ENCODE measurements around the gene CTNNB1. TPM values are rescaled to one million over a fixed set of nuclear protein-coding genes. Genes with fewer than 3 reads are reported as not detected.

CTNNB1 gene
- total and polyA plus RNA-seq, 2 of the 13 experiments (the other 11 are each of a cell fraction or from before 2014, with no cell fraction given): 398 to 489 TPM

GRCh38 chr3:41265823-41266273 lies 66.5 kb downstream of the CTNNB1 start (continued):
- no peak for TF ChIP-seq ZNF780A (CRISPR knock-in tag; IDR thresholded peaks at IDR 0.05)
- no peak for TF ChIP-seq ZBTB46 (CRISPR knock-in tag; IDR thresholded peaks at IDR 0.05; ENCODE audit: borderline replicate concordance)
- TF ChIP-seq ZNF646 (CRISPR knock-in tag; IDR thresholded peaks at IDR 0.05): no peak
- TF ChIP-seq ZBTB39 (CRISPR knock-in tag; IDR thresholded peaks at IDR 0.05): no peak
- peak; percentile 90; the same call in 1 of the 2 replicates for TF ChIP-seq AHDC1 (CRISPR knock-in tag; IDR thresholded peaks at IDR 0.05; ENCODE audit: borderline replicate concordance)
- TF ChIP-seq RFX5 (IDR thresholded peaks at IDR 0.05; ENCODE audit: low read depth, low read length): no peak
- TF ChIP-seq MNT (IDR thresholded peaks at IDR 0.05): no peak
- TF ChIP-seq HNRNPH1 (optimal IDR thresholded peaks at IDR 0.05; ENCODE audit: low read depth, low read length): no peak
- no peak for TF ChIP-seq ZC3H13 (CRISPR knock-in tag; IDR thresholded peaks at IDR 0.05)
- no peak for TF ChIP-seq KDM2A (CRISPR knock-in tag; IDR thresholded peaks at IDR 0.05; ENCODE audit: borderline replicate concordance, low read depth)

All from HepG2 (cell line).